Adipocyte (in vitro differentiated cells): ENCODE data around the gene PNMA8C.

Experiments used
- DNase-seq: peaks from one replicate; pipeline ENCODE4 v3.0.0-alpha.2; 2015; ENCODE audit warnings: low read depth
- H3K27me3 ChIP-seq: replicated peaks from 2 replicates; pipeline ENCODE4 v1.7.0; 2013; ENCODE audit warnings: mild to moderate bottlenecking, low read length, moderate library complexity; ENCODE audit not compliant: control insufficient read depth, insufficient read depth
- H3K36me3 ChIP-seq: 2 replicates; pipeline ENCODE4 v1.7.0; 2013; ENCODE audit warnings: low read length, mild to moderate bottlenecking, moderate library complexity; ENCODE audit not compliant: control insufficient read depth, insufficient read depth, severe bottlenecking
- H3K4me1 ChIP-seq: 2 replicates; pipeline ENCODE4 v1.7.0; 2013; ENCODE audit warnings: mild to moderate bottlenecking, low read length, moderate library complexity; ENCODE audit not compliant: control insufficient read depth, insufficient read depth
- H3K4me3 ChIP-seq: 2 replicates; pipeline ENCODE4 v1.7.0; 2013; ENCODE audit warnings: mild to moderate bottlenecking, low read length, moderate library complexity
- H3K9ac ChIP-seq: 2 replicates; pipeline ENCODE4 v1.7.0; 2013; ENCODE audit warnings: mild to moderate bottlenecking, low read length, moderate library complexity
- H3K9me3 ChIP-seq: 2 replicates; pipeline ENCODE4 v1.7.0; 2013; ENCODE audit warnings: mild to moderate bottlenecking, low read length, moderate library complexity; ENCODE audit not compliant: control insufficient read depth

PNMA8C gene

DNA sequence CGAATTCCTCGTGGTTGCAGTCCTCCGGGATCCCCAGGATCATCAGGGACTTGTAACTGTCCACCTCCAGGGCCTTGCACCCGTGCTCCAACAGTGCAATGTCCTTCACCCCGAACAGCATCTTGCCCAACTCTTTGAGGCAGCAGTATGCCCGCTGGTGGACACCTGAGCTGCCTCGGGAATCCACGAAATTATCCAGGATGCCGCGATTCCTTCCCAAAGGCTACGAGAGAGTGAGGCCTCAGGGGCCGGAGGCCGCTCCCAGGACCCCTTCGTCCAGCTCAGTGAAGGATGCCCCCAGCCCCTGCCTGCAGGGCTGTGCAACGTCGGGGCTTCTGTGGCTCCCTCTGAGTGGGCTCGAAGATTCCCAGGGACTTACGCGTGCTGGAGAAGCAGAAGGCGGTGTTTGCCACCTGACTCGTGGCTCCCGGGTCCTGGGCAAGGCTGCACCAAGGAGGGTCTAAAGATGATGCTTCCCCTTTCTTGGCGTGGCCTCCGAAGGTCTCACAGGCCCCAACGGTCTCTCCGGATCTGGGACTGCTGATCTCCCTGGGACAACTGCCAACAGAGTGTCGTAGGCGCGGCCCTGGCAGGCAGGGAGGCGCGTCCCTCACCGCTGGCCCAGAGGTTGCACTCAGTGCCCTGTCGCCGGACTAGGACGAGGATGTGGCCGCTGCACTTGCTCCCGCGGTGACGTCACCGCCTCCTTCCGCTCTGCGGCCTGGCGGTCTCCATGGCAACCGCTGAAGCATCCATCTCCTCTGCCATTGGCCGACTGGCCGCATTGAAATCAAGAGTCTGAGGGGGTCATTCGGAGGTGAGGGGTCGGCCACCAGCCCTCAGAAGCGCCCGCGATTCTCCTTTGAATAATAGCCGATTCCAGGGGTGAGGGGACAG, at the start of gene PNMA8C:
Gene PNMA8C (minus strand): TSS at position 698 of the 897 bp plus-strand sequence. CDS start 577 bp downstream, at position 121.
- peak; percentile 75 for DNase-seq
- peak within 1 kb of the TSS; percentile 41 for H3K4me3 ChIP-seq

GRCh38 chr19:46475986-46476385, 47.2 kb upstream of the PNMA8C start:
- peak; percentile 50 for DNase-seq
- Histone ChIP-seq H3K27me3 (no peaks in the 10 kb centered on the region), H3K4me3 (peak overlapping the region; percentile 33), H3K9me3 (no peaks in the 10 kb centered on the region), H3K36me3 (no peaks in the 10 kb centered on the region), H3K9ac (peak overlapping the region; percentile 46), H3K4me1 (peaks cover 28% of the 10 kb centered on the region)

More for the DNA sequence above, at the start of gene PNMA8C:
- no peaks in the 10 kb centered on the region for H3K36me3 ChIP-seq
- H3K9ac ChIP-seq = no peak within 1 kb of the TSS
- peaks cover 10% of the 10 kb centered on the region for H3K4me1 ChIP-seq
- H3K9me3 ChIP-seq = no peaks in the 10 kb centered on the region
- H3K27me3 ChIP-seq = peaks cover 9% of the 10 kb centered on the region

- DNase-seq = no peak
- no peaks in the 10 kb centered on the region for H3K36me3 ChIP-seq
- H3K4me3 ChIP-seq = no peak overlapping the region
- peaks cover 24% of the 10 kb centered on the region for H3K4me1 ChIP-seq
- H3K9me3 ChIP-seq = no peaks in the 10 kb centered on the region
- no peak overlapping the region for H3K9ac ChIP-seq
- no peaks in the 10 kb centered on the region for H3K27me3 ChIP-seq
These were observed 45.5 kb upstream of the PNMA8C start for GRCh38 chr19:46474211-46474610.

GRCh38 chr19:46472592-46472991, 43.9 kb upstream of the PNMA8C start:
- Histone ChIP-seq H3K9ac (no peak overlapping the region), H3K4me1 (peaks cover 28% of the 10 kb centered on the region), H3K9me3 (no peaks in the 10 kb centered on the region), H3K36me3 (no peaks in the 10 kb centered on the region), H3K27me3 (no peaks in the 10 kb centered on the region), H3K4me3 (no peak overlapping the region)
- no peak for DNase-seq

GRCh38 chr19:46471811-46472543, 43.2 kb upstream of the PNMA8C start:
- Histone ChIP-seq H3K36me3 (no peaks in the 10 kb centered on the region), H3K9me3 (no peaks in the 10 kb centered on the region), H3K27me3 (no peaks in the 10 kb centered on the region), H3K4me1 (peaks cover 31% of the 10 kb centered on the region), H3K9ac (peak overlapping the region; percentile 78), H3K4me3 (peak overlapping the region; percentile 70)
- no peak for DNase-seq

- H3K4me3 ChIP-seq = peak within 1 kb of the TSS; percentile 70
- DNase-seq = peak; percentile 85
- no peaks in the 10 kb centered on the region for H3K36me3 ChIP-seq
- no peaks in the 10 kb centered on the region for H3K27me3 ChIP-seq
- H3K9me3 ChIP-seq = no peaks in the 10 kb centered on the region
- H3K9ac ChIP-seq = peak within 1 kb of the TSS; percentile 78
- peaks cover 36% of the 10 kb centered on the region for H3K4me1 ChIP-seq
These were observed 42.5 kb upstream of the PNMA8C start, which contains the start of gene PNMA8A for GRCh38 chr19:46471116-46471733. PNMA8A (minus strand) TSS chr19:46471563; CDS start chr19:46471035, 528 bp downstream.

- Histone ChIP-seq H3K4me3 (no peak overlapping the region), H3K27me3 (no peaks in the 10 kb centered on the region)
These were observed 41.6 kb upstream of the PNMA8C start for GRCh38 chr19:46470376-46470775.

DNA sequence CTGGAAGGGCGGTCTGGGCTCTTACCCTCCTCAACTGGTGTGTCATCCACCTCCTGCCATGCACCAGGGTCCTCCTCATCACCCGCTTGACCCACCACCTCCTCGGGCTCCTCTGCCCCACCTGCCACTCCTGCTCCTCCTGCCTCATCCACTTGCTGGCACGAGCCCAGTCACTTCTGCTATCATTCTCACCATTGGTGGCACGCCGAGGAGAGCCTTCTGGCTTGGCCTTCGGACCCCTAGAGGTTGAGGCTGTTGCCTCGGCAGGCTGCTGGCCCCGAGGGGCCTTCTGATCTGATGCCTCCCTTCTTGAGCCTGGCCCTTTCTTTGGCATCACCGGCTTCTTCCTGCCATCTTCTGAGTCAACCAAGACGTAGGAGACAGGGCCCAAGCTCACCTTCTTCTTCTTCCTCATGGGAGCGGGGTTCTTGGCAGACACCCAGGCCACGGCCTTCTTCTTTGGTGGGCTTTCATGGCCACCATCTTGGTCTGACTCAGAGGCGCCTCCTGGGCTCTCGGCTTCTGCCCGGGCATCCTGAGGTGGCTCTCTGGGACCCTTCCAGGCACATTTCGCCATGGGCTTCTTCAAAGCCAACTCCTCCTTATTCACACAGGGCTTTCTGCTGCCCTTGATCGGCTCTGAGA, 40.9 kb upstream of the PNMA8C start:
- Histone ChIP-seq H3K9me3 (no peaks in the 10 kb centered on the region), H3K9ac (no peak overlapping the region), H3K4me1 (peaks cover 34% of the 10 kb centered on the region), H3K27me3 (no peaks in the 10 kb centered on the region), H3K4me3 (no peak overlapping the region), H3K36me3 (no peaks in the 10 kb centered on the region)
- no peak for DNase-seq

More at GRCh38 chr19:46470376-46470775, 41.6 kb upstream of the PNMA8C start:
- H3K9me3 ChIP-seq = no peaks in the 10 kb centered on the region
- H3K9ac ChIP-seq = no peak overlapping the region
- H3K36me3 ChIP-seq = no peaks in the 10 kb centered on the region
- DNase-seq = no peak
- H3K4me1 ChIP-seq = peaks cover 34% of the 10 kb centered on the region

DNA sequence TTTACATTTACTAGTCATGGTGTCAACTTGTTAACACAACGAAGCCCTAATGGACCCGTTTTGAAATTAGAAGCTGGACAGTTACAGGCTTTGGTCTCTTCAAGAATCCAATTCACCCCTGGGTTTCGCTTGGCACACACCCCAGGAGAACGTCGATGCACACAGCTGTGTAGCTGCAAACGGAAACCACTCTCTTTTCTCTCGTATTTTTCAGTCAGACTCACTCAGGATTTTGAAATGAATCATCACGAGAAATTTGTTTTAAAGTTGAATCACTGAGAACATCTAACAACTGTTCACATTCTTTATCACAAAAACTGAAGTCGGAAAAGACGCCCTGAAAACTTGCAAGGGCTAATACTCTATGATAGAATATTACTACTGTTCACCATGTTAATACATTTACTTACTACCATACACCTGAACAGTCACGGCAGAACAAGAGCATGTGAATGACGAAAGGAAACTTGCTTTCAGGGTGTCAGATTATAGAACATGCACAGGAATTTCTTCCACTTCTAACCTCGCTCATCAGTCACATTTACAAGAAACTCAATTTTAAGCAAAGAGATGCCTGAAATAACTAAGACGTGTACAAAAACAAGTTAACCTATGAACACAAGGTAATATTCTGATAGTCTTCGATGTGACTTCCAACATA, 37.9 kb upstream of the PNMA8C start:
- peak overlapping the region; percentile 73 for H3K4me3 ChIP-seq
- no peaks in the 10 kb centered on the region for H3K9me3 ChIP-seq
- H3K36me3 ChIP-seq = no peaks in the 10 kb centered on the region
- H3K27me3 ChIP-seq = no peaks in the 10 kb centered on the region
- peaks cover 21% of the 10 kb centered on the region for H3K4me1 ChIP-seq
- DNase-seq = peak; percentile 87
- peak overlapping the region; percentile 63 for H3K9ac ChIP-seq

DNA sequence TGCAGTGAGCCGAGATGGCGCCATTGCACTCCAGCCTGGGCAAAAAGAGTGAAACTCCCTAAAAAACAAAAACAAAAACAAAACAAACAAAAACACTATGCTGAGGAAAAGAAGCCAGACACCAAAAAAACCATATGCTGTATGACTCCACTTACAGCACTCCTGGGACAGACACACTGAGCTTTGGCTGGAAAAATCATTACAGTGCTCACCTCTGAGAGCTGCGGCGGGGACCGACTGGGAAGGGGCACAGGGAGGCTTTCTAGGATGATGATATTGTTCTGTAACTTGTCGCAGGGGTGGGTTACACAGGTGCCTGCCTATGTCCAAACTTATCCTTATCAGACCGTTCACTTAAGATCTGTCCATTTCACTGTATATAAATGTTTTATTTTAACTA, 34.8 kb upstream of the PNMA8C start:
- Histone ChIP-seq H3K4me1 (peaks cover 19% of the 10 kb centered on the region), H3K9me3 (no peaks in the 10 kb centered on the region), H3K9ac (no peak overlapping the region), H3K4me3 (no peak overlapping the region), H3K27me3 (no peaks in the 10 kb centered on the region), H3K36me3 (no peaks in the 10 kb centered on the region)
- DNase-seq = no peak
